Glomerular visceral epithelial cell (primary cell): ENCODE data around the gene CLDN15.

Source experiments
- DNase-seq: peaks from one replicate; pipeline ENCODE4 v3.0.0-alpha.2; 2016; ENCODE audit errors: extremely low spot score

CLDN15 gene

DNA sequence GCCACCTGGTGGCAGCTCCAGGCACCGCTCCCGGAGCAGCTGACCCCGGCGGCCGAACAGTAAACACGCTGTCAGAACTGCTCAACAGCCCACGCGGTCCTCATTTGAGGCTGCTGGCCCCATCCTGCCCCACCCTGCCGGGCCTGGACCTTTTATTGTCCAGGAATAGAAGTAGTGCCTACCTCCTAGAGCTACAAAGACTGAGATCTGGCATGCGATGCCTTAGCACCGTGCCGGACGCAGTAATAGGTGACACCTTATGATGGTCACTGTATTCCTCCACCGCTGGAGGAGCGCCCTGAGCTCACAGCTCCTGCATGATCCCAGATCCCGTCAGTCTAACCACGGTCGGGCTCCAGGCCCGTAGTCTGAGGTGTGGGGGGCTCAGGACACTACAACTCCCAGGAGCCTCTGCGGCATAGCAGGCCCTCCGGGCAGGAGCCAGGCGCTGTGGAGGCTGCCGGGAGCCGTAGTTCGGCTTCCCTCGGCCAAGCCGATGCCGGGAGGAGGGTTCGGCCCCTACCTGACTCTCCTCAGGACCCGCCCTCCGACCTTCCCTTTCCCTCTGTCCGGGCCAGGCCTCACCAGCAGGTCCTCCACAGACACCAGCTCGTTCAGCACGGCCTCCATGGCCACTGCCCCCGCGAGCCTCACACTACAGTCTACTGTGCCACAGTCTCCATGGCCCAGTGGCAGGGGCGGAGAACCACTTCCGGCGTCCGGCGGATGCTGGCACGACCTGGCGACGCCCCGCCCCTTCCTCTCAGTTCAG, 7.0 kb upstream of the CLDN15 start, which contains the start of gene FIS1:
TSS of gene FIS1 (minus strand) at position 707 of the 772 bp plus-strand sequence. CDS start at position 630, 77 bp downstream.
- peak; percentile 88 for DNase-seq

DNA sequence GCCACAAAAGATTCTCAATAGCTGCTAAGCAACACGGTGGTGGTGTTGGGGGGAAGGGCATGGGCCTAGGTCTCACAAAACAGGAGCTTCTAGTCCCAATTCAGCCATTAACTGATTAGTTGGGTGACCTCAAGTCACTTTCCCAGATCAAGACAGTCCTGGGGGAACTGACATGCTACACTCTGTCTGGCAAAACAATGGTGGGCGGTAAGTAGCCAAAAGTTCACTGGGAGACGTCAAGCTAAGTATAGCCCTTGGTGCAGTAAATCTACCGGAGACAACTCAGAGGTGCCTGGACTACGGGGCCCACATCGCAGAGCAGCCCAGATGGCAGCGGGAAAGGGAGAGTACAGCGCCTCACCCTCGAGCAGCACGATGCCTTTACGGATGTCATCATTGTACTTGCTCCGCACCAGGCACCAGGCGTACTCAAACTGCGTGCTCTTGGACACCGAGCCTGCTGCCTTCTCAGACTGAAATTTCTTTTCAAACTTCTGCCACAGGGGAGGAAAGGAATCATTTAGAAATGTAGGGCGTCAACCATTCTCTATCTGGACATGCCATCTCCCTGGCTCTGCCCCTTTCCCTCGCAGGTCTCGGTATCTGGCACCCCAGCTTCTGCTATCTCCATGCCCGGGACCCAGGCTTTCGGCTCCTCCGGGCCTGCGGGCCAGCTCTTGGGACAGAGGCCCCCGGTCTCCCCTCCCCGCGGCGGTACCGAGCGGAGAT, 6.2 kb upstream of the CLDN15 start:
- DNase-seq = peak; percentile 15

- DNase-seq = no peak
These were observed 4.1 kb upstream of the CLDN15 start for GRCh38 chr7:101241443-101242349.

DNA sequence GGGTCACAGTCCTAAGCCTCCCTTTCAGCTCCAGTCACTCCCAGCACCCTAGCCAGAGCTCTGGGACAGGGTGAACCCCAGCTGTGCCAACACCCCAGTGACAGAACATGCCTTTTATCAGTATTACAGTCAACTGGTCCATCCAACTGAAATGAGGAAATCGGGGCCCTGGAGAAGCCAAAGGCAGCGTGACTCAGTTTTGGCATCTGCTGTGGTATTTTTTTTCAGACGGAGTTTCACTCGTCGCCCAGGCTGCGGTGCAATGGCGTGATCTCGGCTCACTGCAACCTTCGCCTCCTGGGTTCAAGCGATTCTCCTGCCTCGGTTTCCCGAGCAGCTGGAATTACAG, 3.4 kb upstream of the CLDN15 start:
- DNase-seq = no peak

DNA sequence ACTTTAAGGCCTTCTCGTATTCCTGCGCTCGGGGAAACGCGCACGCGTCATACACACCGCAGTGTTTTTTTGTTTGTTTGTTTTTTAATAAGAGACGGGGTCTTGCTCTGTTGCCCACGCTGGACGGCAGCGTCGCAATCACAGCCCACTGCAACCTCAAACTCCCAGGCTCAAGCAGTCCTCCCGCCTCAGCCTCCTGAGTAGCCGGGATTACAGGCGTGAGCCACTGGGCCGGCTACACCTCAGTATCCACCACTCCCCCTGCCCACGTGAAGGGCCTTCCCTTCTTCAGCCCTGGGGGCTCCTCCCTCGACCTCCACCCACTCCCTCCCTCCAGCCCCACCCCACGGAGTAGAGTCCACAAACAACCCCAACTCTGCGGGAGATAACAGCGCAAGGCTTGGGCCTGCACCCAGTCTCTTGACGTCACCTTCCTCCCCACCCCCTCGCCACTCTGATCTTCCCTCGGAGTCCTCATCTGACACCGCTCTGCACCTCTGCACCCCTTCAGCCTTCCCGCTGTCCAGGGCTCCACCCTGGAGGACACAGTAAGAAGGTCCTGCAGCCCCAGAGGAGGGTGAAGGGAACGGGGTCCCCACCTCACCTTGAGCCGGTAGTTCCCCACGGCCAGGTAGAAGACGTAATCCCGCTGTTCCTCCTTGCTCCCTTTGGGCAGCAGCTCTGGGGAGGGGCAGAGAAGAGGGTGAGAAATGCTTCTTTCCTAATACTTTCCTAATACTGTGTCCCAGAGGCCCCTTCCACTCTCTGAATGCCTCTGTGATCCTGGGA, 2.8 kb upstream of the CLDN15 start:
- no peak for DNase-seq

DNA sequence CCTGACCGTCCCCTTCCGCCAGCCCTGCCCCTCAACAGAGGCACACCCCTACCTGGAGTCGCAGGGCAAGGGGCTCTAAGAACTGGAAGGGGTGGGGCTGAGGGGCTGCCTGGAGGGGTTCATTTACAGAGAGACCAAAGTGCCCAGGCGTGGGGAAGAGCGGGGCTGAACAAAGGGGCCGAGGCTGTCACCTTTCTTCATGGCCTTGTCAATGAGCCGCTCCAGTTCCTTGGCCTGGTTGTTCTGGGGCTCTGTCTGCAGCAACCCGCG, 2.3 kb upstream of the CLDN15 start:
- no peak for DNase-seq

- DNase-seq = no peak
These were observed 1.8 kb upstream of the CLDN15 start for GRCh38 chr7:101239191-101239950.

DNA sequence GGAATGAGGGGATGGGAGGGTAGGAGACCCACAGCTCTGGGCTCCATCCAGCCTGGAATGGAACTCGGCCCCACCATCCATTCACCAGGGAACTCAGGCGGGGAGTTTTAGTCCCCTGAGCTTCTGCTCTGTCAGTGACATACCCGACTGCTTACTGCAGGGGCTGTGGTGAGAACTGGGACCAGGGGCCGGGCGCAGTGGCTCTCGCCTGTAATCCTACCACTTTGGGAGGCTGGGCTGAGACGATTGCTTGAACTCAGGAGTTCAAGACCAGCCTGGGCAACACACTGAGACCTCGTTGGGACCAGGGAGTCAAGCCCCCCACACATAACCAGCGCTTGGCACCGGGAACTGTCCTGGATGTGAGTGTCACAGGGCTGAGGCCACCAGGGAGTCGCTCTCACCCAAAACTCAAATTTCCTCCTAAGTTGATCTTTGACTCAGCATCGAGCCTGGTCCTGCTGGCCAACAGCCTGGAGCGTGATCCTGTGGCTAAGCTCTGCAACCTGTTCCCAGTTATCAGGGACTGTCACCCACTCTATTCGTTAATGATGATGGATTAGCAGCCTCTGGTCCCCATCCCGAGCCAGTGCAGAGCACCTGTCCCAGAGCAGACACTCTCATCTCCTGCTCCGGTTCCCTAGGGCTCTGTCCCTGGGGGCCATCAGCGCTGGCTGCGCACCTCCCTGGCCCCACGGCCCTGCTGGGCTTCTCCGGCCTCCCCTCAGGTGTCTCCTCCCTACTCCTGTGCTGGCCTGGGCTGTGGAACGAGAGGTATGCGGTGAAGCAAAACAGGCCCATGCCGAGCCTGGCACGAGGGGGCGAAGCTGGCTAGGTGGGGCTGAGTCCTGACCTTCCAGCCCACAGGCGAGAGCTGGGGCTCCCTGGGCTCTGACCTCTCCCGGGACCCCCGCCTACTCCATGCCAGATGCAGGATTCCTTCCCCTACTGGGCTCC, 902 bp upstream of the CLDN15 start:
- no peak for DNase-seq

GRCh38 chr7:101236292-101236835, 1.2 kb downstream of the CLDN15 start:
- no peak for DNase-seq

DNA sequence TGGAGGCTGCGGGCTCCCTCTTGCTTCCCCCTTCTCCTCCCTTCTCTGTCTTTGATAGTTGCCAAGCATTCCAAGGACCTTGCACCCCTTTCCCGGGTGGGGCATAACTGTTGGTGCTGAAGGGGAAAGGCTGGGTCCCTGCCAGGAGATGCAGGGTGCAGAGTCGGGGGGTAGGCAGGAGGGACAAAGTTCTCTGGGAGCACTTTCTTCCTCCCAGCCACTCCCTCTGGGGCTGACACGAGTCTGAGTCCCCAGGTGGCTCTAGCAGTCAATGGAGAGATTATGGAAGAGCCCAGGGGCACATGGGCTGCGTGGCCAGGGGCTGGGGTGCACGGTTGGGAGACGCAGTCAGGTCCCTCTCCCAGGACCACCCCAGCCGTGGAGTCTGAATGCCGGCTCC, 2.1 kb downstream of the CLDN15 start:
- no peak for DNase-seq

GRCh38 chr7:101235050-101235449, 2.6 kb downstream of the CLDN15 start:
- no peak for DNase-seq

- no peak for DNase-seq
These were observed 3.0 kb downstream of the CLDN15 start for GRCh38 chr7:101234636-101235035.

- DNase-seq = no peak
These were observed 3.6 kb downstream of the CLDN15 start for GRCh38 chr7:101233907-101234547.

DNA sequence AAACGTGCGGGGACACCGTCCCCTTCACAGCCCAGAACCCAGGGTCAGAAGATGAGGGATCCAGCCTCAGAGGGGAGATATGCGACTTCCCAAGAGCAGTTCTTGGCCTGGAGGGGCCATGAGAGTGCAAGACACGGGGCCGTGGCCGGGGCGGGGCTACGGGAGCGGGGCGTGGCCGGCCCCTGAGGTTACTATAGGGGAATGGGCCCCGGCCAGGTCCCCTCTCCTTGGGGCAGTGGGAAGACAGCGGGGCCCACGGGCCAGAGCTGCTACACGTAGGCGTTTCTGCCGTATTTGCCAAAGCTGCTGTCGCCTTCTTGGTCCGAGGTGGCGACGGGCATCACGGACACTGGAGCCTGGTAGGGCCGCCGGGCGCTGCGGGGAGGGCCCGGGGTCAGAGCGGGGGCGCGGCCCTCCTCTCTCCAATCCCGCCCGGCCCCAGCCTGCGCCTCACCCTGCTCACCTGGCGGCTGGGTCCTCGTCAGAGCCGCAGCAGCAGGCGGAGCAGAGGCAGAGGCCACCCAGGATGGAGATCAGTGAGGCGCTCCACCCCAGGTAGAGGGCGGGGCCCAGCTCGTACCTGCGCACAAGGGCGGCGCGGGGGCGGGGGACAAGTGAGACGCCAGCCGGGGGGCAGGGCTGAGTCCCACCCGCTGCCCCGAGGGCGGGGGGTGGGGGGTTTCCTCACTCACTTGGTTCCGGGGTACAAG, 5.3 kb downstream of the CLDN15 start:
- DNase-seq = no peak

DNA sequence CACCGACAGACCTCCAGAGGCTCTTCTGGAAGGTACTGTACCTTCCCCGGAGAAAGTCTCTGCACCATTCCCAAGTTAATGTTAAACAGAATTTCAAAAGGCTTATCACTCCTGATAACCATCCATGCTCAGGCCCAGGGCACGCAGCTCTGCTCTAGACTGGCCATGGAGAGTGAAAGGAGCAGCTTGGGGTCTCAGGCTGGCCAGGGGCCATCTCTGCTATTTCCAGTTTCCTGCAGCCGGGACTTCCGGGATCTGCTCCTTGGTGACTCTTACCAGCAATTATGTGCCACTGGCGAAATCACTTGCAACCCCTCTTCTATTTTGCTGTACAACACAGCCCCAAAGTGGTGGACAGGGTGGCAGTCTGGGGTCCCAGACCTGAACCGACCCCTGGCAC, 6.0 kb downstream of the CLDN15 start:
- DNase-seq = no peak

GRCh38 chr7:101226721-101227120, 10.9 kb downstream of the CLDN15 start:
- DNase-seq = no peak

GRCh38 chr7:101225650-101226049, 12.0 kb downstream of the CLDN15 start:
- no peak for DNase-seq

GRCh38 chr7:101223528-101223927, 14.1 kb downstream of the CLDN15 start:
- DNase-seq = no peak
